ENCODE measurements around the gene C16orf82. TPM values are rescaled to one million over a fixed set of nuclear protein-coding genes. Genes with fewer than 3 reads are reported as not detected.

The C16orf82 gene
- total RNA-seq, 1 experiment from 2014 or later: not detected

DNA sequence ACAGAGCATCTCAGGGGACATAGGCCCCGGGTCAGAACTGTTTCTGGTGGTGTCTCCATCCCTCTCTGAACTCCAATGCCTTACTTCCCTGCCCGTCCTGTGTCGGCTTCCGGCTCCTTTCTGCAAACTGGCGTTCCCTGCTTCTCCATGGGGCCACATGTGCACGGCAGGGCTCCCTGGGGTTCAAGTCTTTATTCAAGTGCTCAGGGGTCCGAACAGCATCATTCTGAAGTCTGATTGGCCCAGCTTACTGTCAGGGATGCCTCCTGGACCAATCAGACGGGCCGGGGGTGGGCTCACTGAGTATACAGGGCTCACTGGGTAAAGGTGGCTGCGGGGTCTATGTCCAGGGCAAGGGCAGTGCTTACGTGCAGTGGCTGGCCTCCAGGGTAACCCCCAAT is 17.1 kb downstream of the C16orf82 start:
- Histone ChIP-seq H4K20me1 (ENCODE audit: control insufficient read depth, insufficient read depth, insufficient read length) (no peaks in the 10 kb centered on the region), H4K5ac (ENCODE audit: insufficient read length, low read depth, low read length) (no peak overlapping the region), H2BK12ac (ENCODE audit: insufficient read length, low read depth, low read length) (no peak overlapping the region), H2BK5ac (ENCODE audit: insufficient read length, low read length) (no peak overlapping the region), H4K91ac (ENCODE audit: insufficient read length, low read depth, low read length) (no peak overlapping the region), H3K23ac (ENCODE audit: insufficient read length, low read depth, low read length) (no peak overlapping the region), H3K18ac (ENCODE audit: insufficient read length, low read depth, low read length) (peak overlapping the region; percentile 42), H3T11ph (ENCODE audit: low read length) (no peak overlapping the region), H3K56ac (ENCODE audit: insufficient read length, low read depth, low read length) (no peak overlapping the region), H2AK5ac (ENCODE audit: insufficient read length, low read length) (no peak overlapping the region), H2BK15ac (ENCODE audit: low read depth, low read length) (no peak overlapping the region; the same call in 1 of the 2 replicates), H3K9me3 (ENCODE audit: control insufficient read depth, low read depth, low read length) (no peaks in the 10 kb centered on the region), H3K23me2 (ENCODE audit: insufficient read length, low read depth, low read length, poor library complexity, severe bottlenecking) (no peaks in the 10 kb centered on the region), H2AFZ (ENCODE audit: low read length) (no peak overlapping the region), H2BK120ac (ENCODE audit: low read depth, low read length, poor library complexity, severe bottlenecking) (no peak overlapping the region), H4K8ac (replicated peaks; ENCODE audit: insufficient read length, low read depth, low read length) (no peak overlapping the region), H3K27me3 (ENCODE audit: insufficient read depth, low read length) (no peaks in the 10 kb centered on the region), H3K79me1 (ENCODE audit: insufficient read depth, low read depth, low read length, poor library complexity, severe bottlenecking) (no peaks in the 10 kb centered on the region), H3K14ac (ENCODE audit: insufficient read depth, low read length) (no peak overlapping the region), H3K4ac (ENCODE audit: low read depth, low read length) (no peak overlapping the region), H3K27ac (ENCODE audit: insufficient read length, low read depth, low read length) (no peak overlapping the region), H2BK20ac (ENCODE audit: low read depth, low read length, poor library complexity, severe bottlenecking) (no peak overlapping the region), H3K4me2 (ENCODE audit: insufficient read depth, insufficient read length, low read length) (no peak overlapping the region), H3K9ac (ENCODE audit: extremely low read depth, insufficient read length, low read length) (no peak overlapping the region), H3K4me1 (ENCODE audit: insufficient read depth, low read length) (peaks cover 6% of the 10 kb centered on the region; the same call in 1 of the 2 replicates), H3K79me2 (ENCODE audit: insufficient read depth, low read length) (no peaks in the 10 kb centered on the region)
- TF ChIP-seq, protein P1, sequence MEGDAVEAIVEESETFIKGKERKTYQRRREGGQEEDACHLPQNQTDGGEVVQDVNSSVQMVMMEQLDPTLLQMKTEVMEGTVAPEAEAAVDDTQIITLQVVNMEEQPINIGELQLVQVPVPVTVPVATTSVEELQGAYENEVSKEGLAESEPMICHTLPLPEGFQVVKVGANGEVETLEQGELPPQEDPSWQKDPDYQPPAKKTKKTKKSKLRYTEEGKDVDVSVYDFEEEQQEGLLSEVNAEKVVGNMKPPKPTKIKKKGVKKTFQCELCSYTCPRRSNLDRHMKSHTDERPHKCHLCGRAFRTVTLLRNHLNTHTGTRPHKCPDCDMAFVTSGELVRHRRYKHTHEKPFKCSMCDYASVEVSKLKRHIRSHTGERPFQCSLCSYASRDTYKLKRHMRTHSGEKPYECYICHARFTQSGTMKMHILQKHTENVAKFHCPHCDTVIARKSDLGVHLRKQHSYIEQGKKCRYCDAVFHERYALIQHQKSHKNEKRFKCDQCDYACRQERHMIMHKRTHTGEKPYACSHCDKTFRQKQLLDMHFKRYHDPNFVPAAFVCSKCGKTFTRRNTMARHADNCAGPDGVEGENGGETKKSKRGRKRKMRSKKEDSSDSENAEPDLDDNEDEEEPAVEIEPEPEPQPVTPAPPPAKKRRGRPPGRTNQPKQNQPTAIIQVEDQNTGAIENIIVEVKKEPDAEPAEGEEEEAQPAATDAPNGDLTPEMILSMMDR (conservative IDR thresholded peaks at IDR 0.05): no peak
- Mint-ChIP-seq H3K36me3 (ENCODE audit: insufficient read depth in 1 of 3, low read depth in 3 of 3) (no peaks in the 10 kb centered on the region), H3K9me3 (no peaks in the 10 kb centered on the region; a peak in 1 of 5 replicates), H3K4me1 (peaks cover 23 to 34% of the 10 kb centered on the region in 2 experiments), H3K4me3 (peak overlapping the region in 1 of 2 experiments; percentile 33; a peak in 2 of 5 replicates), H3K27me3 (ENCODE audit: low read depth) (peaks cover 3% of the 10 kb centered on the region), H3K27ac (peak overlapping the region in 1 of 3 experiments; percentile 34; a peak in 1 of 7 replicates)
- peak; percentile 84 for DNase-seq
- no CpG with 5 or more reads among the region's 11 CpGs for WGBS (ENCODE audit: extremely low coverage, insufficient read length, low lambda C conversion rate)
